Lower leg skin (tissue), 3 donors: Measurements from ENCODE around the gene SLITRK5.

Experiments
- CTCF ChIP-seq, 3 donors: fragments of 450-650 bp; IDR thresholded peaks; one replicate each; pipeline ENCODE4 v1.5.1; 2016; ENCODE audit warnings: antibody characterized with exemption in 3 of 3, mild to moderate bottlenecking in 3 of 3, moderate library complexity in 2 of 3
- POLR2A ChIP-seq, 2 donors: fragments of 450-650 bp; IDR thresholded peaks; one replicate each; pipeline ENCODE4 v1.6.1; 2016 to 2017; ENCODE audit warnings: antibody characterized with exemption in 2 of 2, mild to moderate bottlenecking in 1 of 2, moderate library complexity in 1 of 2

DNA sequence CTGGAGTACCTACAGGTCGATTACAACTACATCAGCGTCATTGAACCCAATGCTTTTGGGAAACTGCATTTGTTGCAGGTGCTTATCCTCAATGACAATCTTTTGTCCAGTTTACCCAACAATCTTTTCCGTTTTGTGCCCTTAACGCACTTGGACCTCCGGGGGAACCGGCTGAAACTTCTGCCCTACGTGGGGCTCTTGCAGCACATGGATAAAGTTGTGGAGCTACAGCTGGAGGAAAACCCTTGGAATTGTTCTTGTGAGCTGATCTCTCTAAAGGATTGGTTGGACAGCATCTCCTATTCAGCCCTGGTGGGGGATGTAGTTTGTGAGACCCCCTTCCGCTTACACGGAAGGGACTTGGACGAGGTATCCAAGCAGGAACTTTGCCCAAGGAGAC lies 4.7 kb downstream of the SLITRK5 start:
- TF ChIP-seq CTCF (IDR thresholded peaks at IDR 0.05): no peak
- TF ChIP-seq POLR2A (IDR thresholded peaks at IDR 0.05): no peak
